Skeletal muscle satellite cell (primary cell): ENCODE data around the gene USP3.
"Not testable (repeated sequence)": the region's sequence is repeated elsewhere in the genome, so short reads cannot be mapped to it uniquely, and the experiment has no call there.

Experiments
- H3K27me3 ChIP-seq: 2 replicates; pipeline ENCODE4 v1.7.0; 2013; ENCODE audit warnings: low read length; ENCODE audit not compliant: control insufficient read depth, insufficient read depth
- H3K36me3 ChIP-seq: 2 replicates; pipeline ENCODE4 v1.7.0; 2013; ENCODE audit warnings: mild to moderate bottlenecking, control low read depth, low read length; ENCODE audit not compliant: insufficient read depth
- H3K4me1 ChIP-seq: 2 replicates; pipeline ENCODE4 v1.7.0; 2013; ENCODE audit warnings: low read length; ENCODE audit not compliant: control insufficient read depth, insufficient read depth
- H3K4me2 ChIP-seq: 2 replicates; pipeline ENCODE4 v1.7.0; 2013; ENCODE audit warnings: mild to moderate bottlenecking, low read length
- H3K4me3 ChIP-seq: 2 replicates; pipeline ENCODE4 v1.7.0; 2013; ENCODE audit warnings: low read length
- H3K9ac ChIP-seq: 2 replicates; pipeline ENCODE4 v1.7.0; 2013; ENCODE audit warnings: mild to moderate bottlenecking, low read depth, low read length, moderate library complexity
- H3K9me3 ChIP-seq: replicated peaks from 2 replicates; pipeline ENCODE4 v1.7.0; 2013; ENCODE audit warnings: mild to moderate bottlenecking, control low read depth, low read length

Gene USP3

DNA sequence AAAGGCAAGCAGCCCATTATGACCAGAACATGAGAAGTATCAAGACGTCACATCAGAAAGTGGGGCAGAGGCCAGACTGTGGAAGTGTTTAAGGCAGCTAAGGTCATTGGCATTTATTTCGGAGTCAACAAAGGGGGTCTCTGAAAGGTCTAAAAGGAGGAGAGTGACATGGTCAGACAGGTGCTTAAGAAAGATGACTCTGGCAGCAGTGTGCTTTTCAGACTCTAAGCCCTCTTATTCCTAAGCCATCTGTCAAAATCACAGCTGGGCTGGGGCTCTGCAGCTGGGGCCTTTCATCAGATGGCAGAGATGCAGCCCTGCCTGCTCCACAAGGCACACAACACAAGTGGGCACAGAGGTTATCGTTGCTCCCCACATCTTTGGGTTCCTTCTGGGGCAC lies 106.8 kb downstream of the USP3 start:
- Histone ChIP-seq H3K36me3 (peaks cover 29% of the 10 kb centered on the region), H3K9me3 (no peaks in the 10 kb centered on the region), H3K4me3 (no peak overlapping the region), H3K9ac (no peak overlapping the region), H3K27me3 (no peaks in the 10 kb centered on the region), H3K4me1 (peaks cover 16% of the 10 kb centered on the region), H3K4me2 (no peak overlapping the region)

DNA sequence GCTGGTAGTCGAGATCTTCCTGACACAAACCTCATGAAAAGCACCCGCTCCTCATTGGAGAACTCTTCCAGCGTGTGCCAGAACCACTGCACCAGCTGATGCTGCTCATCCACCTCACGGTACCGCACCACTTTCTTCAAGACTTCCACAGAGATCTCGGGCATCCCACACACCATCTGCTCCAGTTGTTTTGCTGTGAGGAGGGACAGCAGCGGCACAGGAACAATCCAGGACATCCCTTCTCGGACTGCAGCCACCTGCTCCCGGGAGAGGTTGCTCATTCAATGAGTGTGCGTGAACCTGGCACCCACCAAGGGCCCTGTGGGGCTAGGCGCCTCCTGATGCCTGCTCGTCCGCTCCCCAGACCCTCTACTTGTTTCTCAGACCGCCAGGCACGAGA lies 107.9 kb downstream of the USP3 start:
- Histone ChIP-seq H3K4me1 (peaks cover 16% of the 10 kb centered on the region), H3K36me3 (peaks cover 35% of the 10 kb centered on the region), H3K4me3 (no peak overlapping the region), H3K9ac (no peak overlapping the region), H3K4me2 (no peak overlapping the region), H3K27me3 (no peaks in the 10 kb centered on the region), H3K9me3 (no peaks in the 10 kb centered on the region)

DNA sequence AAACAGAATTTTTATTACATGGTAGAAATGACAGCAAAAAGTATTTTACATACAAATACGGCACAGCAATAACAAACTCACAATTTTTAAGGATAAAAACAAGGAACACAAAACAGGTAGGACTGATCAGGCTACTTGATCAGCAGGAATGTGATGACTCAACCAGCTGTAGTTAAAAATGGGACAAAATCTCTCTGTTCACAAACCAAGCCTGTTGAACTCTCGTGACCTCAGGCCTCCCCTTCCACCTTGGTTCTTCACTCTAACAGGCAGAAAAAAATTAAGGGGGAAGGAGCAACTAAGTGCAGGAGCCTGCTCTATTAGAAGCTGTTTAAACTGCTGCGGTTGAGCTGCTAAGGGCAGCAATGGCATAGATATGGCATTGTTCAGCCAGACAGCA lies 111.5 kb downstream of the USP3 start:
- Histone ChIP-seq H3K9me3 (no peaks in the 10 kb centered on the region), H3K4me1 (peaks cover 8% of the 10 kb centered on the region), H3K4me3 (no peak overlapping the region), H3K9ac (no peak overlapping the region), H3K27me3 (no peaks in the 10 kb centered on the region), H3K36me3 (peaks cover 17% of the 10 kb centered on the region), H3K4me2 (no peak overlapping the region)

DNA sequence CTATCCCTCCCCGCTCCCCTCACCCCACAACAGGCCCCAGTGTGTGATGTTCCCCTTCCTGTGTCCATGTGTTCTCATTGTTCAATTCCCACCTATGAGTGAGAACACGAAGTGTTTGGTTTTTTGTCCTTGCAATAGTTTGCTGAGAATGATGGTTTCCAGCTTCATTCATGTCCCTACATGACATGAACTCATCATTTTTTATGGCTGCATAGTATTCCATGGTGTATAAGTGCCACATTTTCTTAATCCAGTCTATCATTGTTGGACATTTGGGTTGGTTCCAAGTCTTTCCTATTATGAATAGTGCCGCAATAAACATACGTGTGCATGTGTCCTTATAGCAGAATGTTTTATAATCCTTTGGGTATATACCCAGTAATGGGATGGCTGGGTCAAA lies 112.8 kb downstream of the USP3 start:
- H3K9me3 ChIP-seq, H3K4me1 ChIP-seq, H3K9ac ChIP-seq, H3K4me3 ChIP-seq, H3K27me3 ChIP-seq, H3K4me2 ChIP-seq: not testable (repeated sequence)
- H3K36me3 ChIP-seq: peaks cover 13% of the 10 kb centered on the region

DNA sequence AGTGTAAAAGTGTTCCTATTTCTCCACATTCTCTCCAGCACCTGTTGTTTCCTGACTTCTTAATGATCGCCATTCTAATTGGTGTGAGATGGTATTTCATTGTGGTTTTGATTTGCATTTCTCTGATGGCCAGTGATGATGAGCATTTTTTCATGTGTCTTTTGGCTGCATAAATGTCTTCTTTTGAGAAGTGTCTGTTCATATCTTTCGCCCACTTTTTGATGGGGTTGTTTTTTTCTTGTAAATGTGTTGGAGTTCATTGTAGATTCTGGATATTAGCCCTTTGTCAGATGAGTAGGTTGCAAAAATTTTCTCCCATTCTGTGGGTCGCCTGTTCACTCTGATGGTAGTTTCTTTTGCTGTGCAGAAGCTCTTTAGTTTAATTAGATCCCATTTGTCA lies 113.2 kb downstream of the USP3 start:
- not testable (repeated sequence) for H3K4me1 ChIP-seq, H3K4me3 ChIP-seq, H3K4me2 ChIP-seq, H3K27me3 ChIP-seq, H3K9ac ChIP-seq, H3K9me3 ChIP-seq
- H3K36me3 ChIP-seq: peaks cover 12% of the 10 kb centered on the region

DNA sequence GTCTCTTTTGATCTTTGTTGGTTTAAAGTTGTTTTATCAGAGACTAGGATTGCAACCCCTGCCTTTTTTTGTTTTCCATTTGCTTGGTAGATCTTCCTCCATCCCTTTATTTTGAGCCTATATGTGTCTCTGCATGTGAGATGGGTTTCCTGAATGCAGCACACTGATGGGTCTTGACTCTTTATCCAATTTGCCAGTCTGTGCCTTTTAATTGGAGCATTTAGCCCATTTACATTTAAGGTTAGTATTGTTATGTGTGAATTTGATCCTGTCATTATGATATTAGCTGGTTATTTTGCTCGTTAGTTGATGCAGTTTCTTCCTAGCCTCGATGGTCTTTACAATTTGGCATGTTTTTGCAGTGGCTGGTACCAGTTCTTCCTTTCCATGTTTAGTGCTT lies 116.4 kb downstream of the USP3 start:
- not testable (repeated sequence) for H3K9ac ChIP-seq, H3K9me3 ChIP-seq, H3K4me3 ChIP-seq, H3K27me3 ChIP-seq, H3K4me1 ChIP-seq, H3K4me2 ChIP-seq
- H3K36me3 ChIP-seq: peaks cover 33% of the 10 kb centered on the region

DNA sequence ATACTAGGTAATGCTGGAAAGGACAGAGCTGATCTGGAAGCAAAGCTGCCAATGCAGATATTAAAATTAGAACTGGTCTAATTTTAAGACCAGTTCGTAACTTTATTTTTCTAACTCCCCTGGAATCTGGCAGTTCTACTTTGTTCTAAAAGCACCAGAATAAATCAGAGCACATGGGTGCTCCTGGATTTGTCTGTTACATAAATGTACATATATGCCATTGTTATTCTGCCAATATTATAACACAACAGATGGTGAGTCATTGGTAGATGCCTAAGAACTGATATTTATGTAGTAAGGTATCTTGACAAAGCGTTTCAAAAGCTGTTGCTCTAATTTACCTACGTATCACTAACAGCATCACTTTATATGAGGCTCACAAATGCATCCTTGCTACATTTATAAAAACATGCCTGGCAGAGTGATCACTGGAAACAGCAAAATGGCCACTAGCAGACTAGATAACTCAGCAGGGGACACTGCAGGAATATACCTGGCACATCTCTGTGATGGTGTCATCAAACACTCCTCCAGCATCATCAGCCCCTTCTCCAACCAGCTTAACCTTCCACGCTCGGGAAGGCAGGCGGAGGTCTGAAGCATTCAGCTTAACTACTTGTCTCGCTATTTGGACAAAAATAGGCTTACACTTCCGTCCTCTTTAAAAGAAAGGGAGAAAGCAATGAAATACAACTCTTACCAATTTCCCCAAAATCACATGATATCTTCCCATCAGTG lies 119.0 kb downstream of the USP3 start:
- Histone ChIP-seq H3K4me2 (no peak overlapping the region), H3K27me3 (no peaks in the 10 kb centered on the region), H3K4me1 (no peaks in the 10 kb centered on the region), H3K9me3 (no peaks in the 10 kb centered on the region), H3K36me3 (peaks cover 41% of the 10 kb centered on the region), H3K9ac (no peak overlapping the region), H3K4me3 (no peak overlapping the region)

DNA sequence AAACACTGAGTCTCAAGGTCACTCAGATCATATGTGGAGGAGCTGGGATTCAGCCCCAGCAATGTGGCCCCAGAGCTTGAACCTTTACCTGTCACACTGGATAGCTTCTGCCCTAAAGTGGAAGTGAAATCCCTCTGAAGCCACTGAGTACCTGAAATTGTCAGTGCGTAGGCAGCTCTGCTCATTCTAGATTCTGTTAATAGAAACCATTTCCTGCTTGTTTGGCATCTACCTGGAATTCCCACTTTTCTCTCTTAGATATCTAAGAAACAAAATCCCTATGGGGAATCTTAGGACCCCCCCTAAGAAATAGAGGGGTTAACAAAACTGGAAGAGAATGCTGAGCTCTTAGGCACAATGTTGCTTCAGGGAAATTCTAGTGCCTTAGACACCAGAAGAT lies 122.6 kb downstream of the USP3 start:
- Histone ChIP-seq H3K4me2 (no peak overlapping the region), H3K36me3 (peaks cover 66% of the 10 kb centered on the region), H3K9me3 (no peaks in the 10 kb centered on the region), H3K4me3 (no peak overlapping the region), H3K27me3 (no peaks in the 10 kb centered on the region), H3K4me1 (no peaks in the 10 kb centered on the region), H3K9ac (no peak overlapping the region)

DNA sequence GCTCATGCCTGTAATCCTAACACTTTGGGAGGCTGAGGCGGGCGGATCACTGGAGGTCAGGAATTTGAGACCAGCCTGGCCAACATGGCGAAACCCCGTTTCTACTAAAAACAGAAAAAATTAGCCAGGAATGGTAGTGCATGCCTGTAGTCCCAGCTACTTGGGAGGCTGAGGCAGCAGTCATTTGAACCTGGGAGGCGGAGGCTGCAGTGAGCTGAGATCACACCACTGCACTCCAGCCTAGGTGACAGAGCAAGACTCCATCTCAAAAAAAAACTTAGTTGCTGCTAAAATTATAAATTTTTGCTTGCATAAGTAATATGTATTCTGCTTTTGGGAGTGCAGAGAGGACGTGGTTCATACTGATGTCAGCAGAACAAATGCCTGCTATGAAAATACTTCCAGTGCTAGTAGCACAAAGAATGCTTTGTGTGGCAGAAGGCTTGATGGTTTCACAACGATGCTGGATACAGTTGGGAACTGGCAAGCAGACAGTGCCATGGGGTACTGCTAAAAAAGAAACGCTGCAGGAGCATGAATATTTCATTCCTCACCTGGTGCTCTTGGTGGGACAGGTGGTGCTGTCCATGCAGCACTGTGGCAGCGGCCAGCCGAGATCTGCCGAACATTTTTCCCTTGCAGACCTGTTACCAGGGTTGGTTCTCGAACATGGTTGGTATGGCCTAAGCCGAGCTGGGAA lies 123.9 kb downstream of the USP3 start:
- H3K9ac ChIP-seq: no peak overlapping the region
- H3K4me1 ChIP-seq: no peaks in the 10 kb centered on the region
- no peak overlapping the region for H3K4me2 ChIP-seq
- H3K9me3 ChIP-seq: no peaks in the 10 kb centered on the region
- H3K27me3 ChIP-seq: no peaks in the 10 kb centered on the region
- no peak overlapping the region for H3K4me3 ChIP-seq
- peaks cover 70% of the 10 kb centered on the region for H3K36me3 ChIP-seq

DNA sequence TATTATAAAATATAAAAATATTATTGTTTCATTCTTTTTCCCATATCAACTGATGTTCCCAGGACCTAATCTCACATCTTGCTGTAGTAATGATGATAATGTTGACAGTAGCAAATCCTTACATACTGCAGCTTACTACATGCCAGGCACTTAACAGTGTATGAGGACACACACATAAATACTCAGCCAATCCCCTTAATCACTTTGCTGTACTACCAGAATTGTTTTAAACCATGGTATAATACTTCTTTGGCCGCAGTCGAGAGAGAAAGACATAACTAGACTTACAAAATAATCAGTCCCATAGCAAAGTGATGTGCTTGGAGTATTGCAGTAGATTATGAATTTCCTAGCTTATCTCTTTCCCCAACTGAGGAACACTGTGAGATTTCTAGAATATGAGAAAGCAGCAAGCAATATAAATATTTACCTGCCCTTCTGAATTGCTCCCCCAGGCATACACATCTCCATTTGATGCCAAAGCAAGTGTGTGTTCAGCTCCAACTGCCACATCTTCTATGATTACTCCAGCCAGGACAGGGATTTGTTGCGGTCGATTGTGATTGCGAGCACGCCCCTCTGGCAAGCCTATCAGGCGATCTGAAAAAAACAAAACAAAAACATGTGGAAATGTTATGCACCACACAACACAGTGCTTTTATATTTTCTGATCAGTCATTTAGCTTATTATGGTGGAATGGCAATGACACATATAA lies 125.8 kb downstream of the USP3 start:
- H3K27me3 ChIP-seq: no peaks in the 10 kb centered on the region
- no peak overlapping the region for H3K4me2 ChIP-seq
- peaks cover 68% of the 10 kb centered on the region for H3K36me3 ChIP-seq
- H3K4me1 ChIP-seq: no peaks in the 10 kb centered on the region
- no peak overlapping the region for H3K9ac ChIP-seq
- H3K9me3 ChIP-seq: no peaks in the 10 kb centered on the region
- no peak overlapping the region for H3K4me3 ChIP-seq

DNA sequence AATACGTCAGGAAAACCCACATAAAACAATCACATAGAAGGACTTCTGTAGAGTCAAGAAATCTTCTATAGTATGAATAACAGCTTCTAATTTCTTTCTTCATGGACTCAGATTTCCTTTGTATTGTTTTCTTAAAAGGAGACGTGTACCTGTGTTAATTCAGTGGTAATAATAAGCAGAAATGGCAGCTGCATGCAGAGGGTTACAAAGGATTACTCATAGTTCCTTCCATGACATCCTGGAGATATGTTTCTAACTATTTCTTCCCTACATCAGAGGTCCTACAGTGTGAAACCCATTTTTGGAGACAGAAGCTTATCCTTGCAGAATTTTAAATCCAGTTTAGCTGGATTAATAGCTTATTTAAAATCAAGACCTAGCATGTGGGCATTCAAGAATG lies 128.9 kb downstream of the USP3 start:
- H3K27me3 ChIP-seq: no peaks in the 10 kb centered on the region
- no peak overlapping the region for H3K4me3 ChIP-seq
- no peak overlapping the region for H3K9ac ChIP-seq
- peaks cover 71% of the 10 kb centered on the region for H3K36me3 ChIP-seq
- no peaks in the 10 kb centered on the region for H3K9me3 ChIP-seq
- no peak overlapping the region for H3K4me2 ChIP-seq
- no peaks in the 10 kb centered on the region for H3K4me1 ChIP-seq
